ENCODE measurements around the gene SRM. TPM values are rescaled to one million over a fixed set of nuclear protein-coding genes. Genes with fewer than 3 reads are reported as not detected.

The SRM gene
- total and polyA plus RNA-seq, 2 of the 13 experiments (the other 11 are each of a cell fraction or from before 2014, with no cell fraction given): 27.9 to 31.8 TPM

DNA sequence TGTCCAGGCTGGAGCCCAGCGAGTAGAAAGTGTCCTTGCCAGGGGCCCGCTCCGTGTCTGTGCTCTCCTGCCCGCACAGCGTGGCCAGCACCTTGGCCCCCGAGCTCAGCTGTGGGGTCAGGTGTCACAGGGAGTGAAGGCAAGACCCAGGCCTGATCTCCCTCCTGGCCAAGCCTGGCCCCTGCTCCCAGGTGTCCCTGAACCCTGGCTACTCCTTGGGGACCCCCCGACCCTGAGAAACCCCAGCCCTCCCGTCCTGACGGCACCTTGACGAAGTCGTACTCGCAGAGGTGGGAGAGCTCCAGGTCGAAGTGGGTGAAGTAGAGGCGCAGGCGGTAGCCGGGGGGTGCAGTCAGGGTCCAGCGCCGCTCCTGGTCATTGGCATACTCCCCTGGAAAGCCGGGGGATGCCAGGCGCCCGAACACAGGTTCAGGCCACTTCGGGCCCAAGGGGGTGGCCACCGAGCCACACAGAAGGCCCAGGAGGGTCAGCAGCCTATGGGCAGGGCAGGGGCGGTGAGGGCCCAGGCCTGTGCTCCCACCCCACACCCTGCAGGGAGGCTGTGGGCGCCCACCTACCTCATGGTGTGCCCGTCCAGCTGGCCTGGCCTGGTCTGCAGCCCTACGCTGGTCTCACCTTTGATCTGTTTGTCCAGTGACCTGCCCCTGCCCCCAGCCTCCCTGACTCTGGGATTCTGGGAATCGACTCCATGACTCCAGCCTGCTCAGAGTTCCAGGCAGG, 13.0 kb downstream of the SRM start, which contains the start of gene MASP2 (continued):
- TF ChIP-seq ZNF687 (CRISPR knock-in tag; IDR thresholded peaks at IDR 0.05): peak; percentile 93
- peak; percentile 66 for TF ChIP-seq GATAD1 (CRISPR knock-in tag; IDR thresholded peaks at IDR 0.05)
- no peak for TF ChIP-seq ZNF17 (CRISPR knock-in tag; IDR thresholded peaks at IDR 0.05)
- no peak for TF ChIP-seq ZEB1 (IDR thresholded peaks at IDR 0.05; ENCODE audit: insufficient replicate concordance, low read depth)
- TF ChIP-seq PITX1 (CRISPR knock-in tag; IDR thresholded peaks at IDR 0.05): 0 out of 2 replicates have a peak, but pooled peaks have one; percentile 13
- 0 out of 2 replicates have a peak, but pooled peaks have one; percentile 34 for TF ChIP-seq ZC3H4 (CRISPR knock-in tag; IDR thresholded peaks at IDR 0.05; ENCODE audit: borderline replicate concordance)
- TF ChIP-seq TBX3 (IDR thresholded peaks at IDR 0.05; ENCODE audit: borderline replicate concordance): no peak
- no peak; the same call in none of the 2 replicates for TF ChIP-seq RAD21 (CRISPR knock-in tag; IDR thresholded peaks at IDR 0.05)
- no peak for TF ChIP-seq RELA (CRISPR knock-in tag; IDR thresholded peaks at IDR 0.05)
- TF ChIP-seq, protein P1, sequence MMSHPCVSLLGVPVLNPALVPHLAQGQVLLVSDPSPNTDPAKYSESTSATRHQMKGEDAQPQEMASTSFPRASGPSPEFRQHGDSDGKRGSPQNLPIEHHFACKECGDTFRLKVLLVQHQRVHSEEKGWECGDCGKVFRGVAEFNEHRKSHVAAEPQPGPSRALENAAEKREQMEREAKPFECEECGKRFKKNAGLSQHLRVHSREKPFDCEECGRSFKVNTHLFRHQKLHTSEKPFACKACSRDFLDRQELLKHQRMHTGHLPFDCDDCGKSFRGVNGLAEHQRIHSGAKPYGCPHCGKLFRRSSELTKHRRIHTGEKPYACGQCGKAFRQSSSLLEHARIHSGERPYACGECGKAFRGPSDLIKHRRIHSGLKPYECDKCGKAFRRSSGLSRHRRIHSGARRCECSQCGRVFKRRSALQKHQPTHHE (CRISPR knock-in tag; IDR thresholded peaks at IDR 0.05; ENCODE audit: borderline replicate concordance): no peak; the same call in 1 of the 2 replicates
- TF ChIP-seq ZNF432 (CRISPR knock-in tag; IDR thresholded peaks at IDR 0.05; ENCODE audit: borderline replicate concordance): no peak
- peak; percentile 18; the same call in 1 of the 2 replicates for TF ChIP-seq FOSL2 (CRISPR knock-in tag; IDR thresholded peaks at IDR 0.05)
- TF ChIP-seq HOXA5 (CRISPR knock-in tag; IDR thresholded peaks at IDR 0.05): peak; percentile 70; the same call in 1 of the 2 replicates
- no peak for TF ChIP-seq ZNF138 (CRISPR knock-in tag; IDR thresholded peaks at IDR 0.05; ENCODE audit: low read depth)
- TF ChIP-seq, protein P2, sequence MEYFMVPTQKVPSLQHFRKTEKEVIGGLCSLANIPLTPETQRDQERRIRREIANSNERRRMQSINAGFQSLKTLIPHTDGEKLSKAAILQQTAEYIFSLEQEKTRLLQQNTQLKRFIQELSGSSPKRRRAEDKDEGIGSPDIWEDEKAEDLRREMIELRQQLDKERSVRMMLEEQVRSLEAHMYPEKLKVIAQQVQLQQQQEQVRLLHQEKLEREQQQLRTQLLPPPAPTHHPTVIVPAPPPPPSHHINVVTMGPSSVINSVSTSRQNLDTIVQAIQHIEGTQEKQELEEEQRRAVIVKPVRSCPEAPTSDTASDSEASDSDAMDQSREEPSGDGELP (IDR thresholded peaks at IDR 0.05; ENCODE audit: borderline replicate concordance, low read depth): peak; percentile 81; the same call in 1 of the 2 replicates
- TF ChIP-seq SOX5 (CRISPR knock-in tag; IDR thresholded peaks at IDR 0.05; ENCODE audit: borderline replicate concordance): 0 out of 2 replicates have a peak, but pooled peaks have one; percentile 29
- TF ChIP-seq GABPB1 (CRISPR knock-in tag; IDR thresholded peaks at IDR 0.05): no peak; the same call in 1 of the 2 replicates
- TF ChIP-seq ZNF839 (CRISPR knock-in tag; IDR thresholded peaks at IDR 0.05; ENCODE audit: borderline replicate concordance): no peak
- TF ChIP-seq SNAPC2 (CRISPR knock-in tag; IDR thresholded peaks at IDR 0.05): no peak
- TF ChIP-seq PBX3 (CRISPR knock-in tag; IDR thresholded peaks at IDR 0.05; ENCODE audit: borderline replicate concordance): no peak
- TF ChIP-seq ZNF878 (CRISPR knock-in tag; IDR thresholded peaks at IDR 0.05): no peak
- TF ChIP-seq KDM3A (CRISPR knock-in tag; IDR thresholded peaks at IDR 0.05; ENCODE audit: low read depth): peak; percentile 31; the same call in 1 of the 2 replicates
- TF ChIP-seq SETDB1 (CRISPR knock-in tag; IDR thresholded peaks at IDR 0.05; ENCODE audit: borderline replicate concordance): no peak
